HepG2 (cell line): ENCODE measurements around the gene BCAS1.

ENCODE experiments used
- RBAK ChIP-seq: sonication (generic); formaldehyde crosslinking; IDR thresholded peaks from 2 replicates; pipeline ENCODE4 v1.5.1; 2020; ENCODE audit warnings: mild to moderate bottlenecking, missing genetic modification reagents
- SOX6 ChIP-seq, 2 experiments: fragments of 450-650 bp in 1 of 2; sonication (generic) in 1 of 2; formaldehyde crosslinking in 1 of 2; IDR thresholded peaks; 2 replicates each; pipeline versions ENCODE4 v1.4.0 to v1.6.1; 2017 to 2020; ENCODE audit warnings: antibody characterized with exemption in 1 of 2, mild to moderate bottlenecking in 1 of 2, missing genetic modification reagents in 1 of 2
- ZNF20 ChIP-seq: sonication (generic); formaldehyde crosslinking; IDR thresholded peaks from 2 replicates; pipeline ENCODE4 v1.4.0; 2020; ENCODE audit warnings: mild to moderate bottlenecking, moderate library complexity, missing genetic modification reagents
- ZNF766 ChIP-seq: sonication (generic); formaldehyde crosslinking; IDR thresholded peaks from 2 replicates; pipeline ENCODE4 v1.5.0; 2020; ENCODE audit warnings: missing genetic modification reagents, borderline replicate concordance
- TF ChIP-seq, protein P1 (sequence below), 2 experiments: sonication (generic) in 1 of 2; formaldehyde crosslinking in 1 of 2; IDR thresholded peaks; 2 replicates each; pipeline versions ENCODE4 v1.6.1 to v1.9.0; 2014 to 2022; ENCODE audit warnings: antibody characterized with exemption in 1 of 2, borderline replicate concordance in 1 of 2, inconsistent platforms in 1 of 2, low read depth in 1 of 2, missing genetic modification reagents in 1 of 2
- TF ChIP-seq, protein P2 (sequence below): sonication (generic); formaldehyde crosslinking; IDR thresholded peaks from 2 replicates; pipeline ENCODE4 v1.4.0; 2020; ENCODE audit warnings: missing genetic modification reagents, mild to moderate bottlenecking, borderline replicate concordance
- TF ChIP-seq, protein P3 (sequence below): sonication (generic); formaldehyde crosslinking; IDR thresholded peaks from 2 replicates; pipeline ENCODE4 v1.5.0; 2020; ENCODE audit warnings: mild to moderate bottlenecking, missing genetic modification reagents, moderate library complexity
- TF ChIP-seq, protein P4 (sequence below), 2 experiments: sonication (generic) in 1 of 2; formaldehyde crosslinking in 1 of 2; IDR thresholded peaks; 2 replicates each; pipeline versions ENCODE4 v1.4.0 to v1.6.1; 2016 to 2020; ENCODE audit warnings: borderline replicate concordance in 1 of 2, low read depth in 1 of 2, mild to moderate bottlenecking in 1 of 2, missing genetic modification reagents in 1 of 2
- TF ChIP-seq, protein P5 (sequence below), 2 experiments: IDR thresholded peaks; 2 replicates each; pipeline ENCODE4 v1.6.1; 2011 to 2012; ENCODE audit warnings: low read length in 2 of 2, borderline replicate concordance in 1 of 2, low read depth in 1 of 2, mild to moderate bottlenecking in 1 of 2, moderate library complexity in 1 of 2

DNA sequence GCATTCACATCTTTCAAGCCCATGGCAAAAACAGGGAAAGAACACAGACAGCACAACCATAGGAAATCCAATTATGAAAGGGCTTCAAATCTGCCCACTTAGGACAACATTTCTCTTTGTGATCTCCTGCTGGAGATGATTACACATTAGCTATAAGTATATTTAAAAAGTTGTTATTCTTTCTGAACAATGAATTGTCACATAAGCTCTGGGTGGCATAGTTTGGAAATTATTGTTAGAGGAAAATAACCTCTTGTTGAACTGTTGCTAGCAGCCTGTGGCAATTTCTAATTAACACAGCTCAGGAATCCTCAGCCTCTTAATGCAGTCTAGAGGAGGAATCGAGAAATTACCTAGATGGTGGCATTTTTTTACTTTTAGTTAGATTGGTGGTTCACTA, 54.9 kb downstream of the BCAS1 start:
- TF ChIP-seq, protein P1, sequence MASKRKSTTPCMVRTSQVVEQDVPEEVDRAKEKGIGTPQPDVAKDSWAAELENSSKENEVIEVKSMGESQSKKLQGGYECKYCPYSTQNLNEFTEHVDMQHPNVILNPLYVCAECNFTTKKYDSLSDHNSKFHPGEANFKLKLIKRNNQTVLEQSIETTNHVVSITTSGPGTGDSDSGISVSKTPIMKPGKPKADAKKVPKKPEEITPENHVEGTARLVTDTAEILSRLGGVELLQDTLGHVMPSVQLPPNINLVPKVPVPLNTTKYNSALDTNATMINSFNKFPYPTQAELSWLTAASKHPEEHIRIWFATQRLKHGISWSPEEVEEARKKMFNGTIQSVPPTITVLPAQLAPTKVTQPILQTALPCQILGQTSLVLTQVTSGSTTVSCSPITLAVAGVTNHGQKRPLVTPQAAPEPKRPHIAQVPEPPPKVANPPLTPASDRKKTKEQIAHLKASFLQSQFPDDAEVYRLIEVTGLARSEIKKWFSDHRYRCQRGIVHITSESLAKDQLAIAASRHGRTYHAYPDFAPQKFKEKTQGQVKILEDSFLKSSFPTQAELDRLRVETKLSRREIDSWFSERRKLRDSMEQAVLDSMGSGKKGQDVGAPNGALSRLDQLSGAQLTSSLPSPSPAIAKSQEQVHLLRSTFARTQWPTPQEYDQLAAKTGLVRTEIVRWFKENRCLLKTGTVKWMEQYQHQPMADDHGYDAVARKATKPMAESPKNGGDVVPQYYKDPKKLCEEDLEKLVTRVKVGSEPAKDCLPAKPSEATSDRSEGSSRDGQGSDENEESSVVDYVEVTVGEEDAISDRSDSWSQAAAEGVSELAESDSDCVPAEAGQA (IDR thresholded peaks at IDR 0.05; ENCODE audit: low read depth) = no peak
- TF ChIP-seq, protein P1 (CRISPR knock-in tag; IDR thresholded peaks at IDR 0.05; ENCODE audit: borderline replicate concordance) = no peak
- TF ChIP-seq, protein P2, sequence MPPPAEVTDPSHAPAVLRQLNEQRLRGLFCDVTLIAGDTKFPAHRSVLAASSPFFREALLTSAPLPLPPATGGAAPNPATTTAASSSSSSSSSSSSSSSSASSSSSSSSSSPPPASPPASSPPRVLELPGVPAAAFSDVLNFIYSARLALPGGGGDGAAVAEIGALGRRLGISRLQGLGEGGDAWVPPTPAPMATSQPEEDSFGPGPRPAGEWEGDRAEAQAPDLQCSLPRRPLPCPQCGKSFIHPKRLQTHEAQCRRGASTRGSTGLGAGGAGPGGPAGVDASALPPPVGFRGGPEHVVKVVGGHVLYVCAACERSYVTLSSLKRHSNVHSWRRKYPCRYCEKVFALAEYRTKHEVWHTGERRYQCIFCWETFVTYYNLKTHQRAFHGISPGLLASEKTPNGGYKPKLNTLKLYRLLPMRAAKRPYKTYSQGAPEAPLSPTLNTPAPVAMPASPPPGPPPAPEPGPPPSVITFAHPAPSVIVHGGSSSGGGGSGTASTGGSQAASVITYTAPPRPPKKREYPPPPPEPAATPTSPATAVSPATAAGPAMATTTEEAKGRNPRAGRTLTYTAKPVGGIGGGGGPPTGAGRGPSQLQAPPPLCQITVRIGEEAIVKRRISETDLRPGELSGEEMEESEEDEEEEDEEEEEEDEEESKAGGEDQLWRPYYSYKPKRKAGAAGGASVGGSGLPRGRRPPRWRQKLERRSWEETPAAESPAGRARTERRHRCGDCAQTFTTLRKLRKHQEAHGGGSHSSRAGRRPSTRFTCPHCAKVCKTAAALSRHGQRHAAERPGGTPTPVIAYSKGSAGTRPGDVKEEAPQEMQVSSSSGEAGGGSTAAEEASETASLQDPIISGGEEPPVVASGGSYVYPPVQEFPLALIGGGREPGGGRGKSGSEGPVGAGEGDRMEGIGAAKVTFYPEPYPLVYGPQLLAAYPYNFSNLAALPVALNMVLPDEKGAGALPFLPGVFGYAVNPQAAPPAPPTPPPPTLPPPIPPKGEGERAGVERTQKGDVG (CRISPR knock-in tag) = no peak
- TF ChIP-seq, protein P3, sequence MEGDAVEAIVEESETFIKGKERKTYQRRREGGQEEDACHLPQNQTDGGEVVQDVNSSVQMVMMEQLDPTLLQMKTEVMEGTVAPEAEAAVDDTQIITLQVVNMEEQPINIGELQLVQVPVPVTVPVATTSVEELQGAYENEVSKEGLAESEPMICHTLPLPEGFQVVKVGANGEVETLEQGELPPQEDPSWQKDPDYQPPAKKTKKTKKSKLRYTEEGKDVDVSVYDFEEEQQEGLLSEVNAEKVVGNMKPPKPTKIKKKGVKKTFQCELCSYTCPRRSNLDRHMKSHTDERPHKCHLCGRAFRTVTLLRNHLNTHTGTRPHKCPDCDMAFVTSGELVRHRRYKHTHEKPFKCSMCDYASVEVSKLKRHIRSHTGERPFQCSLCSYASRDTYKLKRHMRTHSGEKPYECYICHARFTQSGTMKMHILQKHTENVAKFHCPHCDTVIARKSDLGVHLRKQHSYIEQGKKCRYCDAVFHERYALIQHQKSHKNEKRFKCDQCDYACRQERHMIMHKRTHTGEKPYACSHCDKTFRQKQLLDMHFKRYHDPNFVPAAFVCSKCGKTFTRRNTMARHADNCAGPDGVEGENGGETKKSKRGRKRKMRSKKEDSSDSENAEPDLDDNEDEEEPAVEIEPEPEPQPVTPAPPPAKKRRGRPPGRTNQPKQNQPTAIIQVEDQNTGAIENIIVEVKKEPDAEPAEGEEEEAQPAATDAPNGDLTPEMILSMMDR (CRISPR knock-in tag) = no peak
- TF ChIP-seq SOX6 (IDR thresholded peaks at IDR 0.05) (no peak), SOX6 (CRISPR knock-in tag; IDR thresholded peaks at IDR 0.05) (no peak), ZNF20 (no peak), ZNF766 (CRISPR knock-in tag) (no peak), RBAK (CRISPR knock-in tag) (no peak)
- TF ChIP-seq, protein P4, sequence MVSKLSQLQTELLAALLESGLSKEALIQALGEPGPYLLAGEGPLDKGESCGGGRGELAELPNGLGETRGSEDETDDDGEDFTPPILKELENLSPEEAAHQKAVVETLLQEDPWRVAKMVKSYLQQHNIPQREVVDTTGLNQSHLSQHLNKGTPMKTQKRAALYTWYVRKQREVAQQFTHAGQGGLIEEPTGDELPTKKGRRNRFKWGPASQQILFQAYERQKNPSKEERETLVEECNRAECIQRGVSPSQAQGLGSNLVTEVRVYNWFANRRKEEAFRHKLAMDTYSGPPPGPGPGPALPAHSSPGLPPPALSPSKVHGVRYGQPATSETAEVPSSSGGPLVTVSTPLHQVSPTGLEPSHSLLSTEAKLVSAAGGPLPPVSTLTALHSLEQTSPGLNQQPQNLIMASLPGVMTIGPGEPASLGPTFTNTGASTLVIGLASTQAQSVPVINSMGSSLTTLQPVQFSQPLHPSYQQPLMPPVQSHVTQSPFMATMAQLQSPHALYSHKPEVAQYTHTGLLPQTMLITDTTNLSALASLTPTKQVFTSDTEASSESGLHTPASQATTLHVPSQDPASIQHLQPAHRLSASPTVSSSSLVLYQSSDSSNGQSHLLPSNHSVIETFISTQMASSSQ (IDR thresholded peaks at IDR 0.05; ENCODE audit: low read depth) = no peak
- TF ChIP-seq, protein P4 (CRISPR knock-in tag; IDR thresholded peaks at IDR 0.05; ENCODE audit: borderline replicate concordance) = no peak
- TF ChIP-seq, protein P5, sequence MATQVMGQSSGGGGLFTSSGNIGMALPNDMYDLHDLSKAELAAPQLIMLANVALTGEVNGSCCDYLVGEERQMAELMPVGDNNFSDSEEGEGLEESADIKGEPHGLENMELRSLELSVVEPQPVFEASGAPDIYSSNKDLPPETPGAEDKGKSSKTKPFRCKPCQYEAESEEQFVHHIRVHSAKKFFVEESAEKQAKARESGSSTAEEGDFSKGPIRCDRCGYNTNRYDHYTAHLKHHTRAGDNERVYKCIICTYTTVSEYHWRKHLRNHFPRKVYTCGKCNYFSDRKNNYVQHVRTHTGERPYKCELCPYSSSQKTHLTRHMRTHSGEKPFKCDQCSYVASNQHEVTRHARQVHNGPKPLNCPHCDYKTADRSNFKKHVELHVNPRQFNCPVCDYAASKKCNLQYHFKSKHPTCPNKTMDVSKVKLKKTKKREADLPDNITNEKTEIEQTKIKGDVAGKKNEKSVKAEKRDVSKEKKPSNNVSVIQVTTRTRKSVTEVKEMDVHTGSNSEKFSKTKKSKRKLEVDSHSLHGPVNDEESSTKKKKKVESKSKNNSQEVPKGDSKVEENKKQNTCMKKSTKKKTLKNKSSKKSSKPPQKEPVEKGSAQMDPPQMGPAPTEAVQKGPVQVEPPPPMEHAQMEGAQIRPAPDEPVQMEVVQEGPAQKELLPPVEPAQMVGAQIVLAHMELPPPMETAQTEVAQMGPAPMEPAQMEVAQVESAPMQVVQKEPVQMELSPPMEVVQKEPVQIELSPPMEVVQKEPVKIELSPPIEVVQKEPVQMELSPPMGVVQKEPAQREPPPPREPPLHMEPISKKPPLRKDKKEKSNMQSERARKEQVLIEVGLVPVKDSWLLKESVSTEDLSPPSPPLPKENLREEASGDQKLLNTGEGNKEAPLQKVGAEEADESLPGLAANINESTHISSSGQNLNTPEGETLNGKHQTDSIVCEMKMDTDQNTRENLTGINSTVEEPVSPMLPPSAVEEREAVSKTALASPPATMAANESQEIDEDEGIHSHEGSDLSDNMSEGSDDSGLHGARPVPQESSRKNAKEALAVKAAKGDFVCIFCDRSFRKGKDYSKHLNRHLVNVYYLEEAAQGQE (IDR thresholded peaks at IDR 0.05; ENCODE audit: borderline replicate concordance in 1 of 2, low read depth in 1 of 2, low read length in 2 of 2) = no peak
